GM23338 (cell line): ENCODE data around the gene MUCL3. TPM values are rescaled to one million over a fixed set of nuclear protein-coding genes. Genes with fewer than 3 reads are reported as not detected.

ENCODE experiments used
- ATAC-seq: fragments of 200-7000 bp; cut with Tn5 transposase; 3 replicates; pipeline ENCODE4 v1.9.1; 2020
- DNase-seq: peaks from one replicate; pipeline ENCODE4 v3.0.0-alpha.2; 2015; ENCODE audit warnings: low spot score
- H2AFZ ChIP-seq: fragments of 200-600 bp; sonication (generic); 2 replicates; pipeline ENCODE4 v1.8.0; 2016; ENCODE audit warnings: antibody characterized with exemption, mild to moderate bottlenecking, moderate library complexity
- H3F3A ChIP-seq: fragments of 200-600 bp; sonication (generic); replicated peaks from 2 replicates; pipeline ENCODE4 v1.8.0; 2017; ENCODE audit warnings: antibody characterized with exemption, mixed run types, low read depth
- H3K27ac ChIP-seq: fragments of 200-600 bp; sonication (generic); 2 replicates; pipeline ENCODE4 v1.6.1; 2016; ENCODE audit warnings: low read depth
- H3K27me3 ChIP-seq: fragments of 200-600 bp; sonication (generic); 2 replicates; pipeline ENCODE4 v1.8.0; 2016; ENCODE audit warnings: mild to moderate bottlenecking, mixed run types, moderate library complexity; ENCODE audit not compliant: insufficient read depth
- H3K36me3 ChIP-seq: fragments of 200-600 bp; sonication (generic); 2 replicates; pipeline ENCODE4 v1.8.0; 2016; ENCODE audit warnings: mild to moderate bottlenecking; ENCODE audit not compliant: insufficient read depth
- H3K4me1 ChIP-seq: fragments of 200-600 bp; sonication (generic); 2 replicates; pipeline ENCODE4 v1.8.0; 2016; ENCODE audit warnings: mild to moderate bottlenecking, moderate library complexity; ENCODE audit not compliant: insufficient read depth
- H3K4me2 ChIP-seq: fragments of 200-600 bp; sonication (generic); 2 replicates; pipeline ENCODE4 v1.7.1; 2017; ENCODE audit warnings: mixed run types
- H3K4me3 ChIP-seq: fragments of 200-600 bp; sonication (generic); 2 replicates; pipeline ENCODE4 v1.6.1; 2016; ENCODE audit warnings: mixed run types
- H3K79me2 ChIP-seq: fragments of 200-600 bp; sonication (generic); replicated peaks from 2 replicates; pipeline ENCODE4 v1.8.0; 2017; ENCODE audit warnings: mild to moderate bottlenecking; ENCODE audit not compliant: insufficient read depth
- H3K9me2 ChIP-seq: fragments of 200-600 bp; sonication (generic); 2 replicates; pipeline ENCODE4 v1.8.0; 2017; ENCODE audit not compliant: insufficient read depth
- H4K20me1 ChIP-seq: fragments of 200-600 bp; sonication (generic); replicated peaks from 2 replicates; pipeline ENCODE4 v1.8.0; 2017; ENCODE audit warnings: mild to moderate bottlenecking; ENCODE audit not compliant: insufficient read depth
- H3K27ac Mint-ChIP-seq: 2 replicates; pipeline ENCODE4 v1.8.0; 2020; ENCODE audit warnings: inconsistent platforms, mild to moderate bottlenecking, moderate library complexity, mixed read lengths
- H3K27me3 Mint-ChIP-seq: 3 replicates; pipeline ENCODE4 v1.8.0; 2022; ENCODE audit warnings: low read depth, mild to moderate bottlenecking, moderate library complexity, mixed read lengths, inconsistent platforms; ENCODE audit not compliant: insufficient read depth, poor library complexity
- H3K36me3 Mint-ChIP-seq: 3 replicates; pipeline ENCODE4 v1.8.0; 2021; ENCODE audit warnings: low read depth, mild to moderate bottlenecking, inconsistent platforms, moderate library complexity, mixed read lengths
- H3K4me1 Mint-ChIP-seq: 3 replicates; pipeline ENCODE4 v1.8.0; 2020; ENCODE audit warnings: mild to moderate bottlenecking, inconsistent platforms, mixed read lengths
- H3K4me3 Mint-ChIP-seq: 3 replicates; pipeline ENCODE4 v1.8.0; 2021; ENCODE audit warnings: moderate library complexity, mild to moderate bottlenecking, inconsistent platforms, mixed read lengths
- H3K9me3 Mint-ChIP-seq: 3 replicates; pipeline ENCODE4 v1.8.0; 2020; ENCODE audit warnings: moderate library complexity, mild to moderate bottlenecking, inconsistent platforms, mixed read lengths
- CREB1 ChIP-seq: fragments of 250-450 bp; sonication (Bioruptor Pico); IDR thresholded peaks from 2 replicates; pipeline ENCODE4 v1.5.0; 2020; ENCODE audit warnings: low read depth, mild to moderate bottlenecking, moderate library complexity
- EZH2 ChIP-seq: fragments of 200-600 bp; sonication (generic); IDR thresholded peaks from one replicate; pipeline ENCODE4 v1.8.0; 2017; ENCODE audit warnings: antibody characterized with exemption, mild to moderate bottlenecking, low read depth; ENCODE audit not compliant: unreplicated experiment
- EZH2phosphoT487 ChIP-seq: fragments of 200-600 bp; sonication (generic); IDR thresholded peaks from one replicate; pipeline ENCODE4 v1.8.1; 2018; ENCODE audit warnings: antibody characterized with exemption; ENCODE audit not compliant: unreplicated experiment
- JUNB ChIP-seq: IDR thresholded peaks from one replicate; pipeline ENCODE4 v1.6.1; 2016; ENCODE audit warnings: antibody characterized with exemption; ENCODE audit not compliant: unreplicated experiment
- NANOG ChIP-seq: IDR thresholded peaks from 2 replicates; pipeline ENCODE4 v1.6.1; 2016; ENCODE audit warnings: antibody characterized with exemption, borderline replicate concordance
- POLR2AphosphoS5 ChIP-seq: IDR thresholded peaks from 2 replicates; pipeline ENCODE4 v1.6.1; 2016; ENCODE audit warnings: antibody characterized with exemption, low read depth
- STAT1 ChIP-seq: IDR thresholded peaks from one replicate; pipeline ENCODE4 v1.6.1; 2016; ENCODE audit warnings: antibody characterized with exemption; ENCODE audit not compliant: unreplicated experiment
- ZNF114 ChIP-seq: fragments of 250-450 bp; sonication (Bioruptor Pico); IDR thresholded peaks from 2 replicates; pipeline ENCODE4 v1.5.0; 2020; ENCODE audit warnings: mild to moderate bottlenecking, moderate library complexity
- ZNF331 ChIP-seq: fragments of 250-450 bp; sonication (Bioruptor Pico); IDR thresholded peaks from 2 replicates; pipeline ENCODE4 v1.5.0; 2020; ENCODE audit warnings: low read depth, mild to moderate bottlenecking, moderate library complexity
- polyA plus RNA-seq: library from polyadenylated mRNA; unstranded; fragments of >200 nt; fragmentation: Nextera tagmentation; extraction: Ambion mirVana; gene quantifications from 2 replicates; pipeline ENCODE4 v1.2.1, GENCODE V29; 2016
- total RNA-seq: library from RNA; depleted of rRNA; stranded (reverse); fragments of >200 nt; shearing (Covaris generic); gene quantifications from 2 replicates; pipeline ENCODE4 v1.2.3, GENCODE V29; 2014
- TF ChIP-seq, protein P1 (sequence below), 2 experiments: fragments of 200-600 bp in 1 of 2; sonication (generic) in 1 of 2; conservative IDR thresholded peaks; 2 replicates each; pipeline versions ENCODE4 v1.5.1 to v1.6.1; 2016 to 2017; ENCODE audit warnings: antibody characterized with exemption in 2 of 2, low read depth in 2 of 2, mild to moderate bottlenecking in 2 of 2, moderate library complexity in 1 of 2
- TF ChIP-seq, protein P2 (sequence below): IDR thresholded peaks from 2 replicates; pipeline ENCODE4 v1.6.1; 2016; ENCODE audit warnings: antibody characterized with exemption
- TF ChIP-seq, protein P3 (sequence below): fragments of 250-450 bp; sonication (Bioruptor Pico); IDR thresholded peaks from 2 replicates; pipeline ENCODE4 v1.5.0; 2020; ENCODE audit warnings: mild to moderate bottlenecking, moderate library complexity
- TF ChIP-seq, protein P4 (sequence below): IDR thresholded peaks from one replicate; pipeline ENCODE4 v1.6.1; 2018; ENCODE audit warnings: antibody characterized with exemption; ENCODE audit not compliant: unreplicated experiment

The MUCL3 gene
- total and polyA plus RNA-seq, 2 experiments from 2014 or later: 0.32 TPM; not detected in 1

DNA sequence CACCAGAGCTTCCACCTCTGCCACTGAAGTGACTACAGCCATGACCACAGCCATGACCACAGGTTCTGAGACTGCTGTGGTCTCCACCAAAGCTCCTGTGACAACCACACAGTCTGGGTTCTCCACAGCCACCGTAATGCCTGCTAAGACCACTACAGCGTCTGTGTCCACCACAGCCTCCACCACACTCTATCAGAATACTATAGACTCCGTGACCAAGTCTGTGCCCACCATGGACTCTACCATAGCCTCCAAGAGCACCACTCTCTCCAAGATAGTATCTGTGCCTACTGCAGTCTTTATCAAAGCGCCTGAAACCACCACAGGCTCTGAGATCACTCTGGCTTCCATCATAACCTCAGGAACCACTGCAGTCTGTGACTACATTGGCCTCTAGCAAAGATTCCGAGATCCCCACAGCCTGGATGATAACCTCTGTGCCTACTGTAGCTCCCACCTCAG, 24.4 kb downstream of the MUCL3 start:
- Mint-ChIP-seq H3K36me3 (no peaks in the 10 kb centered on the region; the same call in 2 of the 3 replicates), H3K4me1 (no peaks in the 10 kb centered on the region), H3K27me3 (peaks cover 1% of the 10 kb centered on the region), H3K27ac (no peak overlapping the region; the same call in 1 of the 2 replicates), H3K9me3 (peaks cover 4% of the 10 kb centered on the region), H3K4me3 (no peak overlapping the region)
- DNase-seq (no peak), ATAC-seq (no peak)
- no peaks in the 10 kb centered on the region for H3K36me3 ChIP-seq
- H3K9me2 ChIP-seq: 0 out of 2 replicates have a peak, but pooled peaks cover 11% of the 10 kb centered on the region
- no peaks in the 10 kb centered on the region for H3K79me2 ChIP-seq
- no peaks in the 10 kb centered on the region for H3K4me1 ChIP-seq
- no peaks in the 10 kb centered on the region for H3F3A ChIP-seq
- TF ChIP-seq STAT1 (no peak), EZH2phosphoT487 (no peak), POLR2AphosphoS5 (no peak), ZNF331 (CRISPR knock-in tag) (no peak), JUNB (no peak), CREB1 (CRISPR knock-in tag) (no peak), NANOG (no peak), ZNF114 (CRISPR knock-in tag) (no peak), EZH2 (no peak)
- TF ChIP-seq, protein P1, sequence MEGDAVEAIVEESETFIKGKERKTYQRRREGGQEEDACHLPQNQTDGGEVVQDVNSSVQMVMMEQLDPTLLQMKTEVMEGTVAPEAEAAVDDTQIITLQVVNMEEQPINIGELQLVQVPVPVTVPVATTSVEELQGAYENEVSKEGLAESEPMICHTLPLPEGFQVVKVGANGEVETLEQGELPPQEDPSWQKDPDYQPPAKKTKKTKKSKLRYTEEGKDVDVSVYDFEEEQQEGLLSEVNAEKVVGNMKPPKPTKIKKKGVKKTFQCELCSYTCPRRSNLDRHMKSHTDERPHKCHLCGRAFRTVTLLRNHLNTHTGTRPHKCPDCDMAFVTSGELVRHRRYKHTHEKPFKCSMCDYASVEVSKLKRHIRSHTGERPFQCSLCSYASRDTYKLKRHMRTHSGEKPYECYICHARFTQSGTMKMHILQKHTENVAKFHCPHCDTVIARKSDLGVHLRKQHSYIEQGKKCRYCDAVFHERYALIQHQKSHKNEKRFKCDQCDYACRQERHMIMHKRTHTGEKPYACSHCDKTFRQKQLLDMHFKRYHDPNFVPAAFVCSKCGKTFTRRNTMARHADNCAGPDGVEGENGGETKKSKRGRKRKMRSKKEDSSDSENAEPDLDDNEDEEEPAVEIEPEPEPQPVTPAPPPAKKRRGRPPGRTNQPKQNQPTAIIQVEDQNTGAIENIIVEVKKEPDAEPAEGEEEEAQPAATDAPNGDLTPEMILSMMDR (conservative IDR thresholded peaks at IDR 0.05; ENCODE audit: low read depth in 2 of 2): no peak
- TF ChIP-seq, protein P2, sequence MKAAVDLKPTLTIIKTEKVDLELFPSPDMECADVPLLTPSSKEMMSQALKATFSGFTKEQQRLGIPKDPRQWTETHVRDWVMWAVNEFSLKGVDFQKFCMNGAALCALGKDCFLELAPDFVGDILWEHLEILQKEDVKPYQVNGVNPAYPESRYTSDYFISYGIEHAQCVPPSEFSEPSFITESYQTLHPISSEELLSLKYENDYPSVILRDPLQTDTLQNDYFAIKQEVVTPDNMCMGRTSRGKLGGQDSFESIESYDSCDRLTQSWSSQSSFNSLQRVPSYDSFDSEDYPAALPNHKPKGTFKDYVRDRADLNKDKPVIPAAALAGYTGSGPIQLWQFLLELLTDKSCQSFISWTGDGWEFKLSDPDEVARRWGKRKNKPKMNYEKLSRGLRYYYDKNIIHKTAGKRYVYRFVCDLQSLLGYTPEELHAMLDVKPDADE: no peak
- TF ChIP-seq, protein P3, sequence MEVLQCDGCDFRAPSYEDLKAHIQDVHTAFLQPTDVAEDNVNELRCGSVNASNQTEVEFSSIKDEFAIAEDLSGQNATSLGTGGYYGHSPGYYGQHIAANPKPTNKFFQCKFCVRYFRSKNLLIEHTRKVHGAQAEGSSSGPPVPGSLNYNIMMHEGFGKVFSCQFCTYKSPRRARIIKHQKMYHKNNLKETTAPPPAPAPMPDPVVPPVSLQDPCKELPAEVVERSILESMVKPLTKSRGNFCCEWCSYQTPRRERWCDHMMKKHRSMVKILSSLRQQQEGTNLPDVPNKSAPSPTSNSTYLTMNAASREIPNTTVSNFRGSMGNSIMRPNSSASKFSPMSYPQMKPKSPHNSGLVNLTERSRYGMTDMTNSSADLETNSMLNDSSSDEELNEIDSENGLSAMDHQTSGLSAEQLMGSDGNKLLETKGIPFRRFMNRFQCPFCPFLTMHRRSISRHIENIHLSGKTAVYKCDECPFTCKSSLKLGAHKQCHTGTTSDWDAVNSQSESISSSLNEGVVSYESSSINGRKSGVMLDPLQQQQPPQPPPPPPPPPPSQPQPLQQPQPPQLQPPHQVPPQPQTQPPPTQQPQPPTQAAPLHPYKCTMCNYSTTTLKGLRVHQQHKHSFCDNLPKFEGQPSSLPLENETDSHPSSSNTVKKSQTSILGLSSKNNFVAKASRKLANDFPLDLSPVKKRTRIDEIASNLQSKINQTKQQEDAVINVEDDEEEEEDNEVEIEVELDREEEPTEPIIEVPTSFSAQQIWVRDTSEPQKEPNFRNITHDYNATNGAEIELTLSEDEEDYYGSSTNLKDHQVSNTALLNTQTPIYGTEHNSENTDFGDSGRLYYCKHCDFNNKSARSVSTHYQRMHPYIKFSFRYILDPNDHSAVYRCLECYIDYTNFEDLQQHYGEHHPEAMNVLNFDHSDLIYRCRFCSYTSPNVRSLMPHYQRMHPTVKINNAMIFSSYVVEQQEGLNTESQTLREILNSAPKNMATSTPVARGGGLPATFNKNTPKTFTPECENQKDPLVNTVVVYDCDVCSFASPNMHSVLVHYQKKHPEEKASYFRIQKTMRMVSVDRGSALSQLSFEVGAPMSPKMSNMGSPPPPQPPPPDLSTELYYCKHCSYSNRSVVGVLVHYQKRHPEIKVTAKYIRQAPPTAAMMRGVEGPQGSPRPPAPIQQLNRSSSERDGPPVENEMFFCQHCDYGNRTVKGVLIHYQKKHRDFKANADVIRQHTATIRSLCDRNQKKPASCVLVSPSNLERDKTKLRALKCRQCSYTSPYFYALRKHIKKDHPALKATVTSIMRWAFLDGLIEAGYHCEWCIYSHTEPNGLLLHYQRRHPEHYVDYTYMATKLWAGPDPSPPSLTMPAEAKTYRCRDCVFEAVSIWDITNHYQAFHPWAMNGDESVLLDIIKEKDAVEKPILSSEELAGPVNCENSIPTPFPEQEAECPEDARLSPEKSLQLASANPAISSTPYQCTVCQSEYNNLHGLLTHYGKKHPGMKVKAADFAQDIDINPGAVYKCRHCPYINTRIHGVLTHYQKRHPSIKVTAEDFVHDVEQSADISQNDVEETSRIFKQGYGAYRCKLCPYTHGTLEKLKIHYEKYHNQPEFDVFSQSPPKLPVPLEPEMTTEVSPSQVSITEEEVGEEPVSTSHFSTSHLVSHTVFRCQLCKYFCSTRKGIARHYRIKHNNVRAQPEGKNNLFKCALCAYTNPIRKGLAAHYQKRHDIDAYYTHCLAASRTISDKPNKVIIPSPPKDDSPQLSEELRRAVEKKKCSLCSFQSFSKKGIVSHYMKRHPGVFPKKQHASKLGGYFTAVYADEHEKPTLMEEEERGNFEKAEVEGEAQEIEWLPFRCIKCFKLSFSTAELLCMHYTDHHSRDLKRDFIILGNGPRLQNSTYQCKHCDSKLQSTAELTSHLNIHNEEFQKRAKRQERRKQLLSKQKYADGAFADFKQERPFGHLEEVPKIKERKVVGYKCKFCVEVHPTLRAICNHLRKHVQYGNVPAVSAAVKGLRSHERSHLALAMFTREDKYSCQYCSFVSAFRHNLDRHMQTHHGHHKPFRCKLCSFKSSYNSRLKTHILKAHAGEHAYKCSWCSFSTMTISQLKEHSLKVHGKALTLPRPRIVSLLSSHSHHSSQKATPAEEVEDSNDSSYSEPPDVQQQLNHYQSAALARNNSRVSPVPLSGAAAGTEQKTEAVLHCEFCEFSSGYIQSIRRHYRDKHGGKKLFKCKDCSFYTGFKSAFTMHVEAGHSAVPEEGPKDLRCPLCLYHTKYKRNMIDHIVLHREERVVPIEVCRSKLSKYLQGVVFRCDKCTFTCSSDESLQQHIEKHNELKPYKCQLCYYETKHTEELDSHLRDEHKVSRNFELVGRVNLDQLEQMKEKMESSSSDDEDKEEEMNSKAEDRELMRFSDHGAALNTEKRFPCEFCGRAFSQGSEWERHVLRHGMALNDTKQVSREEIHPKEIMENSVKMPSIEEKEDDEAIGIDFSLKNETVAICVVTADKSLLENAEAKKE (CRISPR knock-in tag): no peak
- TF ChIP-seq, protein P4, sequence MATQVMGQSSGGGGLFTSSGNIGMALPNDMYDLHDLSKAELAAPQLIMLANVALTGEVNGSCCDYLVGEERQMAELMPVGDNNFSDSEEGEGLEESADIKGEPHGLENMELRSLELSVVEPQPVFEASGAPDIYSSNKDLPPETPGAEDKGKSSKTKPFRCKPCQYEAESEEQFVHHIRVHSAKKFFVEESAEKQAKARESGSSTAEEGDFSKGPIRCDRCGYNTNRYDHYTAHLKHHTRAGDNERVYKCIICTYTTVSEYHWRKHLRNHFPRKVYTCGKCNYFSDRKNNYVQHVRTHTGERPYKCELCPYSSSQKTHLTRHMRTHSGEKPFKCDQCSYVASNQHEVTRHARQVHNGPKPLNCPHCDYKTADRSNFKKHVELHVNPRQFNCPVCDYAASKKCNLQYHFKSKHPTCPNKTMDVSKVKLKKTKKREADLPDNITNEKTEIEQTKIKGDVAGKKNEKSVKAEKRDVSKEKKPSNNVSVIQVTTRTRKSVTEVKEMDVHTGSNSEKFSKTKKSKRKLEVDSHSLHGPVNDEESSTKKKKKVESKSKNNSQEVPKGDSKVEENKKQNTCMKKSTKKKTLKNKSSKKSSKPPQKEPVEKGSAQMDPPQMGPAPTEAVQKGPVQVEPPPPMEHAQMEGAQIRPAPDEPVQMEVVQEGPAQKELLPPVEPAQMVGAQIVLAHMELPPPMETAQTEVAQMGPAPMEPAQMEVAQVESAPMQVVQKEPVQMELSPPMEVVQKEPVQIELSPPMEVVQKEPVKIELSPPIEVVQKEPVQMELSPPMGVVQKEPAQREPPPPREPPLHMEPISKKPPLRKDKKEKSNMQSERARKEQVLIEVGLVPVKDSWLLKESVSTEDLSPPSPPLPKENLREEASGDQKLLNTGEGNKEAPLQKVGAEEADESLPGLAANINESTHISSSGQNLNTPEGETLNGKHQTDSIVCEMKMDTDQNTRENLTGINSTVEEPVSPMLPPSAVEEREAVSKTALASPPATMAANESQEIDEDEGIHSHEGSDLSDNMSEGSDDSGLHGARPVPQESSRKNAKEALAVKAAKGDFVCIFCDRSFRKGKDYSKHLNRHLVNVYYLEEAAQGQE: no peak
- no peak overlapping the region for H3K27ac ChIP-seq
- no peaks in the 10 kb centered on the region for H4K20me1 ChIP-seq
- H3K4me2 ChIP-seq: no peak overlapping the region
- no peak overlapping the region for H3K4me3 ChIP-seq
- H2AFZ ChIP-seq: no peak overlapping the region
- H3K27me3 ChIP-seq: no peaks in the 10 kb centered on the region
